Endothelial cell of umbilical vein (primary cell): ENCODE data around the gene COL6A3. TPM values are rescaled to one million over a fixed set of nuclear protein-coding genes. Genes with fewer than 3 reads are reported as not detected.

Experiments
- BruUV-seq: library from RNA; stranded (reverse); fragments of 400-500 nt; replicated peaks from 2 replicates; lab custom pipeline; 2021; lab: Mats Ljungman, UMichigan
- CTCF ChIA-PET: fragments of 300-600, 350-600 bp; sonication (Branson Sonifier 250); formaldehyde crosslinking; loops from one replicate; lab custom pipeline; 2021; ENCODE audit warnings: antibody characterized with exemption, inconsistent platforms; lab: Charles Lee
- POLR2A ChIA-PET: fragments of 300-600, 350-600 bp; sonication (Branson Sonifier 250); formaldehyde crosslinking; loops from one replicate; lab custom pipeline; 2021; ENCODE audit warnings: antibody characterized with exemption, inconsistent platforms; lab: Charles Lee
- DNase-seq: peaks from one replicate; pipeline ENCODE4 v3.0.0-alpha.2; 2011; ENCODE audit warnings: low read depth, low spot score
- FAIRE-seq: peaks from 2 replicates; lab custom pipeline; 2011; peaks lifted over from hg19 to GRCh38; lab: Jason Lieb, UNC
- H2AFZ ChIP-seq: 2 replicates; pipeline ENCODE4 v1.6.0; 2012; ENCODE audit warnings: low read depth, low read length, control low read depth, inconsistent platforms
- H3K27ac ChIP-seq: 2 replicates; pipeline ENCODE4 v1.5.1; 2011; ENCODE audit warnings: low read depth, mild to moderate bottlenecking, control low read depth, low read length, moderate library complexity; ENCODE audit not compliant: insufficient read depth
- H3K27me3 ChIP-seq, 2 experiments: 2 replicates each; pipeline versions ENCODE4 v1.6.0 to v1.6.1; 2011; ENCODE audit warnings: low read length in 2 of 2, mixed read lengths in 1 of 2; ENCODE audit not compliant: control insufficient read depth in 2 of 2, insufficient read depth in 2 of 2
- H3K36me3 ChIP-seq, 2 experiments: 2 replicates in 1 of 2; 3 replicates in 1 of 2; pipeline ENCODE4 v1.5.1; 2011; ENCODE audit warnings: low read length in 2 of 2, mild to moderate bottlenecking in 1 of 2, moderate library complexity in 1 of 2; ENCODE audit not compliant: control insufficient read depth in 2 of 2, insufficient read depth in 2 of 2; ENCODE audit errors: extremely low read depth in 1 of 2
- H3K4me1 ChIP-seq: 3 replicates; pipeline ENCODE4 v1.5.1; 2011; ENCODE audit warnings: mild to moderate bottlenecking, low read length; ENCODE audit not compliant: control insufficient read depth, insufficient read depth; ENCODE audit errors: extremely low read depth
- H3K4me2 ChIP-seq: 2 replicates; pipeline ENCODE4 v1.6.1; 2011; ENCODE audit warnings: low read length, control low read depth, mixed read lengths; ENCODE audit not compliant: insufficient read depth
- H3K4me3 ChIP-seq, 3 experiments: fragments of 200-600 bp in 1 of 3; sonication (generic), shearing (Covaris generic) in 1 of 3; replicated peaks in 1 of 3; 2 replicates each; pipeline ENCODE4 v1.5.1; 2011 to 2016; ENCODE audit warnings: control low read depth in 3 of 3, low read length in 3 of 3, mild to moderate bottlenecking in 2 of 3, inconsistent platforms in 1 of 3, low read depth in 1 of 3, moderate library complexity in 1 of 3; ENCODE audit not compliant: insufficient read depth in 1 of 3
- H3K79me2 ChIP-seq: 2 replicates; pipeline ENCODE4 v1.6.0; 2012; ENCODE audit warnings: low read length, inconsistent platforms; ENCODE audit not compliant: control insufficient read depth, insufficient read depth
- H3K9ac ChIP-seq: replicated peaks from 2 replicates; pipeline ENCODE3; 2011; ENCODE audit warnings: low read length, control low read depth; ENCODE audit not compliant: insufficient read depth; ENCODE audit errors: extremely low read depth
- H3K9me1 ChIP-seq: replicated peaks from 3 replicates; pipeline ENCODE4 v1.6.0; 2011; ENCODE audit warnings: mild to moderate bottlenecking, low read length; ENCODE audit not compliant: control insufficient read depth, insufficient read depth; ENCODE audit errors: extremely low read depth
- H3K9me3 ChIP-seq: replicated peaks from 2 replicates; pipeline ENCODE4 v1.5.1; 2012; ENCODE audit warnings: low read length, inconsistent platforms; ENCODE audit not compliant: control insufficient read depth, insufficient read depth
- H4K20me1 ChIP-seq: replicated peaks from 2 replicates; pipeline ENCODE3; 2011; ENCODE audit warnings: mild to moderate bottlenecking, low read length; ENCODE audit not compliant: control insufficient read depth, insufficient read depth; ENCODE audit errors: extremely low read depth
- CTCF ChIP-seq, 2 donors: IDR thresholded peaks; 1 replicate in 1 of 2; 2 replicates in 1 of 2; pipeline ENCODE4 v1.5.1; 2011; ENCODE audit warnings: low read length in 2 of 2, mild to moderate bottlenecking in 2 of 2, moderate library complexity in 2 of 2, control low read depth in 1 of 2, inconsistent platforms in 1 of 2, low read depth in 1 of 2; ENCODE audit not compliant: insufficient read depth in 1 of 2; ENCODE audit errors: extremely low read depth in 1 of 2
- EZH2 ChIP-seq: IDR thresholded peaks from 2 replicates; pipeline ENCODE4 v1.6.1; 2012; ENCODE audit warnings: borderline replicate concordance, low read depth, mild to moderate bottlenecking, moderate library complexity, low read length, inconsistent platforms; ENCODE audit not compliant: severe bottlenecking
- FOS ChIP-seq: IDR thresholded peaks from 2 replicates; pipeline ENCODE4 v1.6.1; 2011; ENCODE audit warnings: mild to moderate bottlenecking, low read length, moderate library complexity, borderline replicate concordance; ENCODE audit not compliant: insufficient read depth
- GATA2 ChIP-seq: IDR thresholded peaks from 2 replicates; pipeline ENCODE4 v1.7.0; 2011; ENCODE audit warnings: low read depth, mild to moderate bottlenecking, moderate library complexity, mixed read lengths, low read length; ENCODE audit not compliant: insufficient read length, insufficient read depth
- JUN ChIP-seq: IDR thresholded peaks from 2 replicates; pipeline ENCODE4 v1.6.1; 2011; ENCODE audit warnings: borderline replicate concordance, low read depth; ENCODE audit not compliant: insufficient read length, insufficient read depth
- MAX ChIP-seq: IDR thresholded peaks from 2 replicates; pipeline ENCODE4 v1.6.1; 2011; ENCODE audit not compliant: insufficient read depth, insufficient read length
- POLR2AphosphoS5 ChIP-seq: IDR thresholded peaks from 2 replicates; pipeline ENCODE4 v1.6.1; 2012; ENCODE audit warnings: low read depth, mild to moderate bottlenecking, control low read depth, low read length, moderate library complexity; ENCODE audit not compliant: insufficient read depth
- dilution Hi-C: fragments of 300-500 bp; cut with MboI; formaldehyde crosslinking; loops from one replicate; pipeline ENCODE4 v1.15.0; 2019; ENCODE audit warnings: low sequenced_read_pairs; ENCODE audit not compliant: extremely low pct_ligation_motif_present
- intact Hi-C: fragments of 100-400 bp; cut with micrococcal nuclease; formaldehyde crosslinking; loops from one replicate; pipeline ENCODE4 v1.10.0; 2022
- polyA plus RNA-seq, 4 experiments: library from polyadenylated mRNA; depleted of rRNA in 3 of 4; stranded (reverse) in 3 of 4; unstranded in 1 of 4; fragments of >200 nt; gene quantifications; 2 replicates each; pipeline versions ENCODE4 v1.2.1 to v1.2.3, GENCODE V29; 2011 to 2012; ENCODE audit warnings: missing spikeins in 1 of 4
- total RNA-seq: library from RNA; stranded (reverse); gene quantifications from 2 replicates; pipeline ENCODE4 v1.2.3, GENCODE V29; 2021

Gene COL6A3
- total and polyA plus RNA-seq, 2 donors (not counting 3 experiments of a cell fraction or from before 2014, with no cell fraction given) = 0.03 TPM; not detected in 1

GRCh38 chr2:237324837-237325236 lies 89.1 kb downstream of the COL6A3 start:
- intact Hi-C loops (loop anchor here (5.0 kb wide), 1 partner anchor 173 kb away; no protein-coding TSS in a partner anchor), dilution Hi-C loops (no loop called here)
- no TSS peak for BruUV-seq
- Histone ChIP-seq H3K36me3 (no peaks in the 10 kb centered on the region), H3K4me1 (no peaks in the 10 kb centered on the region), H3K9ac (no peak overlapping the region), H3K9me1 (no peaks in the 10 kb centered on the region), H2AFZ (no peak overlapping the region), H4K20me1 (no peaks in the 10 kb centered on the region), H3K4me3 (no peak overlapping the region), H3K27ac (no peak overlapping the region), H3K9me3 (no peaks in the 10 kb centered on the region), H3K27me3 (peaks cover 5 to 11% of the 10 kb centered on the region in 2 experiments), H3K79me2 (no peaks in the 10 kb centered on the region), H3K4me2 (no peak overlapping the region)
- FAIRE-seq (no peak), DNase-seq (no peak)
- ChIA-PET POLR2A (no interaction called here), CTCF (no interaction called here)
- TF ChIP-seq CTCF (IDR thresholded peaks at IDR 0.05; ENCODE audit: extremely low read depth in 1 of 2, insufficient read depth in 1 of 2, low read depth in 1 of 2, low read length in 2 of 2) = no peak
- TF ChIP-seq MAX = no peak
- TF ChIP-seq FOS = no peak
- TF ChIP-seq JUN = no peak
- TF ChIP-seq POLR2AphosphoS5 = no peak
- no peak for TF ChIP-seq GATA2
- TF ChIP-seq EZH2 = no peak
